AG09319 (cell line): ENCODE data around the gene OTOF.

Source experiments
- DNase-seq: peaks from one replicate; pipeline ENCODE4 v3.0.0-alpha.2; 2010; ENCODE audit warnings: low read depth; ENCODE audit errors: extremely low read depth
- TF ChIP-seq, protein P1 (sequence below): IDR thresholded peaks from 2 replicates; pipeline ENCODE4 v1.5.1; 2011; ENCODE audit warnings: low read depth, mild to moderate bottlenecking, inconsistent platforms, low read length, moderate library complexity

Gene OTOF

DNA sequence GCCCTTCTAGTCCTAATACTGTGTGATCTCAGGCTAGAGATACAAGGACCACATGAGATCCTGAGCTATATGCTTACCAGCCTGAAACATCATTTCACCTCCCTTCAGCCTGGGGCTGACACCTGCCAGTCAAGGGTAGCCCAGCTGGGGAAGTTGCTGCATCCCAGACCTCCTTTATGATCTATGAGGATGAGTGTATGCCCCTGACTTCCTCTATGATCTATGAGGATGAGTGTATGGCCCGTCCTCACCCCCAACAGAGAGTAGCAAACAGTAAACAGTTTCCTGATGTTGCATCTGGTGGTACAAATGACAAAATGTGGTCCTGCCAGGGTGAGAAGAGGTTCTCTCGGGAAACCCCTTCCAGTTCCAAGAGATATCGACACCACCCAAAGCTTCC lies 8.9 kb upstream of the OTOF start:
- no peak for DNase-seq
- TF ChIP-seq, protein P1, sequence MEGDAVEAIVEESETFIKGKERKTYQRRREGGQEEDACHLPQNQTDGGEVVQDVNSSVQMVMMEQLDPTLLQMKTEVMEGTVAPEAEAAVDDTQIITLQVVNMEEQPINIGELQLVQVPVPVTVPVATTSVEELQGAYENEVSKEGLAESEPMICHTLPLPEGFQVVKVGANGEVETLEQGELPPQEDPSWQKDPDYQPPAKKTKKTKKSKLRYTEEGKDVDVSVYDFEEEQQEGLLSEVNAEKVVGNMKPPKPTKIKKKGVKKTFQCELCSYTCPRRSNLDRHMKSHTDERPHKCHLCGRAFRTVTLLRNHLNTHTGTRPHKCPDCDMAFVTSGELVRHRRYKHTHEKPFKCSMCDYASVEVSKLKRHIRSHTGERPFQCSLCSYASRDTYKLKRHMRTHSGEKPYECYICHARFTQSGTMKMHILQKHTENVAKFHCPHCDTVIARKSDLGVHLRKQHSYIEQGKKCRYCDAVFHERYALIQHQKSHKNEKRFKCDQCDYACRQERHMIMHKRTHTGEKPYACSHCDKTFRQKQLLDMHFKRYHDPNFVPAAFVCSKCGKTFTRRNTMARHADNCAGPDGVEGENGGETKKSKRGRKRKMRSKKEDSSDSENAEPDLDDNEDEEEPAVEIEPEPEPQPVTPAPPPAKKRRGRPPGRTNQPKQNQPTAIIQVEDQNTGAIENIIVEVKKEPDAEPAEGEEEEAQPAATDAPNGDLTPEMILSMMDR: no peak

DNA sequence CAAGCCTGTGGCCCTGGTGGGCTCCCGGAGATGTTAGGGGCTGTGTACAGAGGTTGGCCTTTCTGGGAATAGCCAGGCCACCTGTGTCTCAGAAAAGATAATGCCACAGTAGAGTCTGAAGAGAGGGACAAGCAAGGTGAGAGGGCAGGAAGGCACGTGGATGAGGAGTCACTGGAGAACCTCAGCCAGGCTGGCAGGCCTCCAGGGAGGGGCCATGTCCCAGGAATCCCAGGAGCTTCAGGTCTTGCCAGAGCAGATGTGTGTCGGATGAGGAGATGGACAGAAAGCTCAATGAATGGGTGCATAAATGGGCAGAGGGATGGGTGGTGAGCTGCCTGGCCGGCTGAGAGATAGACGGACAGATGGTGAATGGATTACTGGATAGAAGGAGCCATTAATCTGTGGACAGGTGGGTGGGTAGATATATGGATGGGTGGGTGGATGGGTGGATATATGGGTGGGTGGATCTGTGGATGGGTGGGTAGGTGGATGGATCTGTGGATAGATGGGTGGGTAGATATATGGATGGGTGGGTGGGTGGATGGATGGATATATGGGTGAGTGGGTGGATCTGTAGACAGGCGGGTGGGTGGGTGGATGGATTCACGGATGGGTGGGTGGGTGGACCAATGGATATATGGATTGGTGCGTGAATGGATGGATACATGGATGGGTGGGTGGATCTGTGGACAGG lies 7.9 kb upstream of the OTOF start:
- TF ChIP-seq, protein P1: no peak
- DNase-seq: no peak

DNA sequence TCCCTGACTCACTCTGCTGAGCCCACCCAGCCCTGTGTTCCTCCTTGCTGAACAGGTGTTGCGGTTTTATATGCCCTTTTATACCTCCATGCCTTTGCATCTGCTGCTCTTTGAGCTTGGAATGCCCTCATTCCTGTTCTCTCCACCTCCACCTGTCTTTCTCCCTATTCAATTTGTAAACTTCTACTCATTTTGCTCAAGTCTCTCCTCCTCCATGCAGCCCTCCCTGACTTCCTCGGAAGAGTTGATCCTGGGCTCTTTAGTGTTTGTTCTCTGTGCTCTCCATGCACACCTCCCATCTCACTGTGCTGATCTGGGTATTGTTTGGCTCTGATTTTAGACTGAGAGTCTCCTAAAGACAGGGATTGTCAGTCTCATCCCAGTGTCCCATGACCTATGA lies 7.2 kb upstream of the OTOF start:
- TF ChIP-seq, protein P1: no peak
- no peak for DNase-seq

DNA sequence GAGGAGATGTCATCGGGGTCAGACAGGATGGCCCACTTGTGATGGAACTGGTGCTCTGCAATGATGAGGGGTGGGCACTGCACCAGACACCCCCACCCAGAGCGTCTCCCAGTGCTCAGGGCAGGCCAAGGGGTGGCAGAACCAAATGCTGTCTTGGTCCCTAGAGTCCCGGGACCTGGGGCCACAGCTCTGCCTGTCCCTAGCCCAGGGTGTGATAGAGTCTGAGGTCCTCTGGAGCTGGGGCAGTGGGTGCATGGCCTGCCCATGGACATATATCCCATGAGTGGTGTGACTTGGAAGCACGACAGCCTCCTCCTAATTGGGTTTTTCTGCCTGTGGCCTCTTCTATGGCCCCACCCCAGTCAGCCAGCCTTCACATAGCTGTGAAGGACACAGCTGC lies 6.7 kb upstream of the OTOF start:
- DNase-seq: no peak
- TF ChIP-seq, protein P1: no peak

DNA sequence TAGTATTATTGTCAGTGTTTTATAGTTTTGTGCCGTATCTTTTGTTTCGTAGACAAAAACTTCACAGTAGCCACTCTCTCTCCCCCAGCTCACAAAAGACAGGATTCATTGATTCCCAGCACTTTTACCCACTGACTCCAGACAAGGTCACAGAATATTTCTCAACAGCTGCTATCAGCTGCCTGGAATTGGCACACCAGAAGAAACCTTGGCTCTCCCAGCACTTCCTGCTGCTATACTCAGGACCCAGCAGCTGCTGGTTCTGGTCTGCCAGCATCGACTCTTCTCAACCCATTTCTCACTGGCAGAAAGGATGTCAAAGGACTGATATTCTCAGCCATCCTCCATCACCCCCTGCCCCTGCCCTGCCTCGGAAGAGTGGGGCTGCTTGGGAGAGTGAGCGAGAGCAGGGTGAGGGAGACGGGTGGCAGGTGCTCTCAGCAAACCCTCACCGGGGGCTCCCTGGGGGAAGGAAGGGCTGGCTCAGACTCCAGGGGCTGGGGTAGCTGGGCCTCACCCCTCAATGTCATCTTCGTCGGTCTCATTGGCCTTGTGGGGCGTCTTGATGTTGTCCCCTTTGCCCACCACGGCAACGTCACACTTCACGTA lies 6.1 kb upstream of the OTOF start:
- no peak for DNase-seq

DNA sequence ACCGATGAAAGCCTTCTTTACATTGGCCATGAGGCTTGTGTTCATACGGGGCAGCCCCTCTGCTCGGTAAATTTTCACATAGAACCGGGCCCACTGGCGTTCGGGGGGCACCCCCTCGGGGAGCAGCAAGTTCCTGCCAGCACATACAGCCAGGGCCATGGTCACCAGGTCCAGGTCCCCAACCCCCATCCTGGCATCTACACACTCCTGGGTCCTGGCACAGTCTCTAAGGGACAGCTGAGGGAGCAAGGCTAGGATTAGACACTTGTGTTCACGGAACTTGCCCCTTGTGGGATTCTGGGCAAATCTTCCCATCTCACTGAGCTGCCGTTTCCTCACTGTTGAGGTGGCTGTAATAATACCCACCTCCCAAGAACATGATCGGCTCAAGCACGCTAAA lies 5.6 kb upstream of the OTOF start:
- no peak for DNase-seq

More for the DNA sequence above, 6.1 kb upstream of the OTOF start:
- TF ChIP-seq, protein P1: no peak

DNA sequence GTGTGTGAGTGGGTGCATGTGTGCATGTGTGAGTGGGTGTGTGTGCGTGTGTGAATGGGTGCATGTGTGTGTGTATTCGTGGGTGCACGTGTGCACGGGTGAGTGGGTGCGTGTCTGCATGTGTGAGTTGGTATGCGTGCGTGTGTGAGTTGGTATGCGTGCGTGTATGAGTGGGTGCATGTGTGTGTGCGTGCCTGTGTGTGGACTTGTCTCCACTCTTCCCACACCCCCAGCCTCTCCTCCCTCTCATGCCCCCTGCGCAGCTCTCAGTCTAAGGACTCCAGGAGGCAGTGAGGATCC lies 5.1 kb upstream of the OTOF start:
- TF ChIP-seq, protein P1: no peak
- no peak for DNase-seq

More for the DNA sequence above, 5.6 kb upstream of the OTOF start:
- TF ChIP-seq, protein P1: no peak
